D721Med (cell line): ENCODE data around the gene CHCHD6.

Source experiments
- DNase-seq: peaks from one replicate; pipeline ENCODE4 v3.0.0; 2011; ENCODE audit warnings: low spot score; ENCODE audit not compliant: insufficient read length
- FAIRE-seq: peaks from 2 replicates; lab custom pipeline; 2011; peaks lifted over from hg19 to GRCh38; lab: Jason Lieb, UNC
- TF ChIP-seq, protein P1 (sequence below): IDR thresholded peaks from 2 replicates; pipeline ENCODE4 v1.5.1; 2012; ENCODE audit warnings: mild to moderate bottlenecking, control low read depth; ENCODE audit not compliant: insufficient read depth; ENCODE audit errors: missing control alignments

CHCHD6 gene

DNA sequence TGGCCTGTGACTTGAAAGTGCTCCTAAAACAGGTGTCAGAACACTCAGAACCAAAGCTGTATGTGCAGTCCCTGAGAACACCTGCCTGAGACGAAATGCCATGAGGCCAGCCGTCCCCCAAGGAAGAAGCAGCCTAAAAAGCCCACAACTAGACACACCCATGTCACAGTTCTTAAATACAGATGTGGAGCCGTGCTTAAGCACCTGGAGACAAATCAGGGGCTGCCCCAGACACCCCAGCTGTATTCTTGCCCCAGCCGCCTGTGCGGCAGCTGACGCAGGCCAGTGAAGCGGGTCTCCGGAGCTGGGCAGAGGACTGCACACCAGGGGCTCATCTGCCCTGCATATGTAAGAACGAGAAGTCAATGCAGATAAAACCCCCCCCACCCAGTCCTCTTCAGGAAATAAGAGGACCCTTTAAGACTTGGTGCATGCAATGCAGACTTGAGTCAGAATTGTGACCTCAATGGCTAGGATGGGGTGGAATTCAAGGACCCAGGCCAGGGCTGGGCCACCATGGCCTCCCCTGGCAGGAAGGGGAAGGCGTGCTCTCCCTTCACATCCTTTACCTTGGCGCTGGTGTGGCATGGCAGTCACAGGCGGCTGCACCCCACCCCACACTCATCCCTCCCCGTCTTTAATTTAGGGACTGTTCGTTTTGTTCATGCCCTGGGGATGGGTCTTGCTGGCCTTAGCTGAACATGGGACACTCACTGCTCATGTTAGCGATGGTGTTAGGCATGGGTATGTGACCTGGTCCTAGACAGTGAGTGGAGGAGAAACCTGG is 251.2 kb downstream of the CHCHD6 start:
- DNase-seq (no peak), FAIRE-seq (no peak)
- TF ChIP-seq, protein P1, sequence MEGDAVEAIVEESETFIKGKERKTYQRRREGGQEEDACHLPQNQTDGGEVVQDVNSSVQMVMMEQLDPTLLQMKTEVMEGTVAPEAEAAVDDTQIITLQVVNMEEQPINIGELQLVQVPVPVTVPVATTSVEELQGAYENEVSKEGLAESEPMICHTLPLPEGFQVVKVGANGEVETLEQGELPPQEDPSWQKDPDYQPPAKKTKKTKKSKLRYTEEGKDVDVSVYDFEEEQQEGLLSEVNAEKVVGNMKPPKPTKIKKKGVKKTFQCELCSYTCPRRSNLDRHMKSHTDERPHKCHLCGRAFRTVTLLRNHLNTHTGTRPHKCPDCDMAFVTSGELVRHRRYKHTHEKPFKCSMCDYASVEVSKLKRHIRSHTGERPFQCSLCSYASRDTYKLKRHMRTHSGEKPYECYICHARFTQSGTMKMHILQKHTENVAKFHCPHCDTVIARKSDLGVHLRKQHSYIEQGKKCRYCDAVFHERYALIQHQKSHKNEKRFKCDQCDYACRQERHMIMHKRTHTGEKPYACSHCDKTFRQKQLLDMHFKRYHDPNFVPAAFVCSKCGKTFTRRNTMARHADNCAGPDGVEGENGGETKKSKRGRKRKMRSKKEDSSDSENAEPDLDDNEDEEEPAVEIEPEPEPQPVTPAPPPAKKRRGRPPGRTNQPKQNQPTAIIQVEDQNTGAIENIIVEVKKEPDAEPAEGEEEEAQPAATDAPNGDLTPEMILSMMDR, result no peak

- DNase-seq (no peak), FAIRE-seq (no peak)
- TF ChIP-seq, protein P1, result no peak
These were observed 252.3 kb downstream of the CHCHD6 start for GRCh38 chr3:126956361-126956760.

GRCh38 chr3:126956866-126957650 is 253.0 kb downstream of the CHCHD6 start:
- TF ChIP-seq, protein P1, result no peak
- no peak for FAIRE-seq
- DNase-seq, result no peak

DNA sequence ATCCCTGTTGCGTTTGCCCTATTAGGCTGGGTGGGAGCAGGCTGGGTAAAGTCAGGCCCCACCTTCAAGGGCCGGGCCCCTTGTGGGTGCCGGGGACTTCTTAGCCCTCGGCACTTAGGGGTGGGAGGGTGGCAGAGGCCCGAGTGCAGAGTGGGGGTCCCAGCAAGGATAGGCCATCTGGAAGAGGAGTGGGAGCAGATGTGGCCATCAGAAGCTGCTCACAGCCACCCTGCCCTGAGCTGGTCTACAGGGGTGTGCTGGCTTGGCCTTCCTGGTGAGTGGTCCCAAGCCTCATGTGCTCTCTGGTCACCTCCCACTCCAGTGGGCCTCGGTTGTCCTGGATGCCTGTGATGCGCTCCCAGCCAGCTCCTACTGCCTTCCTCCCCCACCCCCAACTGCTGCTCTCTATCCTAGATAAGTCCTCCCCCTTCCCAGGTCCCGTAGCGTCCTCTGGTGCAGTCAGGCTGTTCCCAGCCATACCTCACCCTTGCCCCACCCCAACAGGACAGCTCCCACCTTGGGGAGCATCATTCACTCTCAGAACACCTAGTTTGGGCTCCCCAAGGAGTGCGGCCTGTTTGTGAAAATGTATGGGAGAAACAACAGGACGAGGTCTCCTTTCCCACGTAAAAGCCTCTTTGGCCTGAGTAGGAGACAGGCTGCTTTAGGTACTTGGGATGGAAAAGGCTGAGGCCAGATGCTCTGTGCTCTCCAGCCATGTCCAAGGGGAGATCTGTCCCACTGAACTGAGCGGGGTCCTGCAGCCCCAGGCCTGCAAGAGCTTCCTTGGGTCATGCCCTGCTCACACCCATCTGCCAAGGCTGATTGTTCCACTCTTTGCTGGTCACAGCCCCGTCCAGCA is 254.0 kb downstream of the CHCHD6 start:
- DNase-seq (no peak), FAIRE-seq (no peak)
- TF ChIP-seq, protein P1, result no peak

- TF ChIP-seq, protein P1, result no peak
These were observed 254.6 kb downstream of the CHCHD6 start for GRCh38 chr3:126958638-126959085.

GRCh38 chr3:126959136-126959920 is 255.3 kb downstream of the CHCHD6 start:
- no peak for FAIRE-seq
- no peak for DNase-seq
- TF ChIP-seq, protein P1, result no peak

More at GRCh38 chr3:126958638-126959085, 254.6 kb downstream of the CHCHD6 start:
- FAIRE-seq (no peak), DNase-seq (no peak)
